OCI-LY3 (cell line): ENCODE measurements around the gene TENM4.
"Not testable (repeated sequence)": the region's sequence is repeated elsewhere in the genome, so short reads cannot be mapped to it uniquely, and the experiment has no call there.

ENCODE experiments used
- H2AFZ ChIP-seq: fragments of 200-600, 300-600 bp; shearing (Covaris generic); 2 replicates; pipeline ENCODE4 v1.6.0; 2014; ENCODE audit warnings: antibody characterized with exemption, low read depth, low read length
- H3K27ac ChIP-seq: fragments of 200-600, 300-600 bp; sonication (generic); 2 replicates; pipeline ENCODE4 v1.5.1; 2014; ENCODE audit warnings: mild to moderate bottlenecking, low read length, moderate library complexity, mixed read lengths
- H3K27me3 ChIP-seq: fragments of 200-600, 300-600 bp; sonication (generic); 2 replicates; pipeline ENCODE4 v1.6.1; 2014; ENCODE audit warnings: low read depth, low read length, mixed read lengths
- H3K36me3 ChIP-seq: fragments of 200-600, 300-600 bp; sonication (generic); replicated peaks from 2 replicates; pipeline ENCODE3; 2014; ENCODE audit warnings: low read depth, low read length, mixed read lengths
- H3K4me1 ChIP-seq: fragments of 300-600, 200-600 bp; sonication (generic); 2 replicates; pipeline ENCODE4 v1.6.1; 2014; ENCODE audit warnings: low read length, mixed read lengths
- H3K4me2 ChIP-seq: fragments of 200-600, 300-600 bp; sonication (generic); 2 replicates; pipeline ENCODE4 v1.6.1; 2014; ENCODE audit warnings: low read length, mixed read lengths
- H3K4me3 ChIP-seq: fragments of 300-600, 200-600 bp; sonication (generic); 2 replicates; pipeline ENCODE4 v1.5.1; 2014; ENCODE audit warnings: antibody characterized with exemption, mild to moderate bottlenecking, low read length, moderate library complexity
- H3K79me2 ChIP-seq: fragments of 300-600, 200-600 bp; shearing (Covaris generic); 2 replicates; pipeline ENCODE4 v1.6.1; 2014; ENCODE audit warnings: mild to moderate bottlenecking, low read length, mixed read lengths
- H3K9ac ChIP-seq: fragments of 300-600, 200-600 bp; shearing (Covaris generic); 2 replicates; pipeline ENCODE4 v1.6.0; 2014; ENCODE audit warnings: mild to moderate bottlenecking, low read length, moderate library complexity
- H3K9me3 ChIP-seq: fragments of 200-600, 300-600 bp; shearing (Covaris generic); 2 replicates; pipeline ENCODE4 v1.6.1; 2014; ENCODE audit warnings: low read length, mixed read lengths; ENCODE audit not compliant: insufficient read depth
- H4K20me1 ChIP-seq: fragments of 200-600, 300-600 bp; sonication (generic); 2 replicates; pipeline ENCODE4 v1.6.1; 2016; ENCODE audit warnings: low read length, mixed read lengths; ENCODE audit not compliant: insufficient read depth
- EZH2phosphoT487 ChIP-seq: fragments of 200-600 bp; shearing (Covaris generic); IDR thresholded peaks from 2 replicates; pipeline ENCODE4 v1.6.1; 2018; ENCODE audit warnings: antibody characterized with exemption, mixed run types, low read depth
- TF ChIP-seq, protein P1 (sequence below): fragments of 200-600, 300-600 bp; sonication (generic); IDR thresholded peaks from 2 replicates; pipeline ENCODE4 v1.5.1; 2014; ENCODE audit warnings: antibody characterized with exemption, low read length, low read depth

TENM4 gene

DNA sequence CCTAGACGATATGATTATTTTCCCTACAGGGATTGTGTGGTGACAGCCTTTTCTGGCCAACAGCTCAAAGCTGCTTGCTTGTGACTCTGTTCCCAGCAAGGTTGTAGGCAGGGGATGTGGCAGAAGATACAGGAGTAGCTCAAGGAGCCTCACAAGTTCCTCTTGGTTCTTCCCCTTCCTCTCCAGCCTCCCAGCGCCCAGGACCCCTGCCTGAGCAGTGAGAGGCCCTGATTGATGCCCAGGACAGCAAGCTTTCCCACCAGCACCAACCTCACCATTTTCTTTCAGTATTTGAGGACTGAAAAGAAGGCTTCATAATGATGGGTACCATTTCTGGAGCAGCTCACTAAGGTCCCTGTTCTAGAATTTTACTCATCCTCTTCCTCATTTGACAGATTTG is 248.0 kb downstream of the TENM4 start:
- no peaks in the 10 kb centered on the region for H3K79me2 ChIP-seq
- H3K4me1 ChIP-seq, result peaks cover 11% of the 10 kb centered on the region
- no peaks in the 10 kb centered on the region for H4K20me1 ChIP-seq
- H3K4me3 ChIP-seq, result no peak overlapping the region
- no peak overlapping the region for H3K4me2 ChIP-seq
- no peak overlapping the region for H2AFZ ChIP-seq
- H3K36me3 ChIP-seq, result peaks cover 6% of the 10 kb centered on the region
- TF ChIP-seq EZH2phosphoT487, result no peak
- TF ChIP-seq, protein P1, sequence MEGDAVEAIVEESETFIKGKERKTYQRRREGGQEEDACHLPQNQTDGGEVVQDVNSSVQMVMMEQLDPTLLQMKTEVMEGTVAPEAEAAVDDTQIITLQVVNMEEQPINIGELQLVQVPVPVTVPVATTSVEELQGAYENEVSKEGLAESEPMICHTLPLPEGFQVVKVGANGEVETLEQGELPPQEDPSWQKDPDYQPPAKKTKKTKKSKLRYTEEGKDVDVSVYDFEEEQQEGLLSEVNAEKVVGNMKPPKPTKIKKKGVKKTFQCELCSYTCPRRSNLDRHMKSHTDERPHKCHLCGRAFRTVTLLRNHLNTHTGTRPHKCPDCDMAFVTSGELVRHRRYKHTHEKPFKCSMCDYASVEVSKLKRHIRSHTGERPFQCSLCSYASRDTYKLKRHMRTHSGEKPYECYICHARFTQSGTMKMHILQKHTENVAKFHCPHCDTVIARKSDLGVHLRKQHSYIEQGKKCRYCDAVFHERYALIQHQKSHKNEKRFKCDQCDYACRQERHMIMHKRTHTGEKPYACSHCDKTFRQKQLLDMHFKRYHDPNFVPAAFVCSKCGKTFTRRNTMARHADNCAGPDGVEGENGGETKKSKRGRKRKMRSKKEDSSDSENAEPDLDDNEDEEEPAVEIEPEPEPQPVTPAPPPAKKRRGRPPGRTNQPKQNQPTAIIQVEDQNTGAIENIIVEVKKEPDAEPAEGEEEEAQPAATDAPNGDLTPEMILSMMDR, result no peak
- H3K27ac ChIP-seq, result no peak overlapping the region
- H3K9me3 ChIP-seq, result no peaks in the 10 kb centered on the region
- no peak overlapping the region for H3K9ac ChIP-seq
- no peaks in the 10 kb centered on the region for H3K27me3 ChIP-seq

DNA sequence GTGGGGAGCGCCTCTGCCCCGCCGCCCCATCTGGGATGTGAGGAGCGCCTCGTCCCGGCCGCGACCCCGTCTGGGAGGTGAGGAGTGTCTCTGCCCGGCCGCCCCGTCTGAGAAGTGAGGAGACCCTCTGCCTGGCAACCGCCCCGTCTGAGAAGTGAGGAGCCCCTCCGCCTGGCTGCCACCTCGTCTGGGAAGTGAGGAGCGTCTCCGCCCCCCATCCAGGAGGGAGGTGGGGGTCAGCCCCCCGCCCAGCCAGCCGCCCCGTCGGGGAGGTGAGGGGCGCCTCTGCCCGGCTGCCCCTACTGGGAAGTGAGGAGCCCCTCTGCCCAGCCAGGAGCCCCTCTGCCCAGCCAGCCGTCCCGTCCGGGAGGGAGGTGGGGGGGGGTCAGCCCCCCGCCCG is 249.1 kb downstream of the TENM4 start:
- H4K20me1 ChIP-seq, H3K4me3 ChIP-seq, H3K79me2 ChIP-seq, H3K9ac ChIP-seq, H3K9me3 ChIP-seq, H3K4me2 ChIP-seq, H3K27ac ChIP-seq, H3K36me3 ChIP-seq, H3K27me3 ChIP-seq, H2AFZ ChIP-seq: not testable (repeated sequence)
- peaks cover 11% of the 10 kb centered on the region for H3K4me1 ChIP-seq

DNA sequence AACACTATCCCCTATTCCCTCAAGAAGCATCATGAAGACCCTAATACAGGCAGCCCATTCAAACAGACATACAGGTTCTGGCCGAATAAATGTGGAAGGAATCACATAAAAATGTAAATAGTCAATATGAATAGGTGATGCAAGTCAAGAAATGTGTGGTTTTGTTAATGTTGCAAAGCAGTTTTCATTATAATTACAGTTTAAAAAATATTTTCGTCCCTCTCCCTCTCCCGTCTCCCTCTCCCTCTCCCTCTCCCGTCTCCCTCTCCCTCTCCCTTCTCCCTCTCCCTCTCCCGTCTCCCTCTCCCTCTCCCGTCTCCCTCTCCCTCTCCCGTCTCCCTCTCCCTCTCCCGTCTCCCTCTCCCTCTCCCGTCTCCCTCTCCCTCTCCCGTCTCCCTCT is 250.3 kb downstream of the TENM4 start:
- H3K79me2 ChIP-seq, H3K36me3 ChIP-seq, H3K27me3 ChIP-seq, H2AFZ ChIP-seq, H4K20me1 ChIP-seq, H3K4me2 ChIP-seq, H3K4me3 ChIP-seq, H3K9me3 ChIP-seq, H3K27ac ChIP-seq, H3K9ac ChIP-seq: not testable (repeated sequence)
- H3K4me1 ChIP-seq, result peaks cover 11% of the 10 kb centered on the region

DNA sequence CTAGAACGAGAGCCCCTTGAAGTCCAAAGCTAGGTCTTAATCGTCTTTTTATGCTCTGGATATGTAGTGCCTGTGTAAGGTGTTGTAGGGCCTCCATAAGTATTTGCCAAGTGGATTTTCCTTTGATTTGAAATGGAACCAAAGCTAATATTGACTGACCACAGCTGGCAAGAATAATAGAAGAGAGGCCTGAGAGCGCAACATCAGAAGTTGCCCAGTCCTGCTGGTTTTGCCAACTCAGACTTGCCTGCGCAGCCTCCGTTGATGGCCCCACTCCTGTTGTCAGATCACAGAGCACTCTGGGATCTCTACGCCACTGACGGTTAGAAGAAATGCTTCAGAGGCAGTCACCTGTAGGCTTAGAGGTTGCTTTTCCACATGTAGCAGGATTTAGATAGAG is 251.2 kb downstream of the TENM4 start:
- no peak overlapping the region for H3K4me3 ChIP-seq
- H3K79me2 ChIP-seq, result no peaks in the 10 kb centered on the region
- no peaks in the 10 kb centered on the region for H4K20me1 ChIP-seq
- H3K9me3 ChIP-seq, result no peaks in the 10 kb centered on the region
- no peak overlapping the region for H3K4me2 ChIP-seq
- no peaks in the 10 kb centered on the region for H3K27me3 ChIP-seq
- no peak overlapping the region for H2AFZ ChIP-seq
- no peak for TF ChIP-seq EZH2phosphoT487
- TF ChIP-seq, protein P1, result no peak
- H3K36me3 ChIP-seq, result peaks cover 6% of the 10 kb centered on the region
- peaks cover 11% of the 10 kb centered on the region for H3K4me1 ChIP-seq
- no peak overlapping the region for H3K27ac ChIP-seq
- no peak overlapping the region for H3K9ac ChIP-seq

DNA sequence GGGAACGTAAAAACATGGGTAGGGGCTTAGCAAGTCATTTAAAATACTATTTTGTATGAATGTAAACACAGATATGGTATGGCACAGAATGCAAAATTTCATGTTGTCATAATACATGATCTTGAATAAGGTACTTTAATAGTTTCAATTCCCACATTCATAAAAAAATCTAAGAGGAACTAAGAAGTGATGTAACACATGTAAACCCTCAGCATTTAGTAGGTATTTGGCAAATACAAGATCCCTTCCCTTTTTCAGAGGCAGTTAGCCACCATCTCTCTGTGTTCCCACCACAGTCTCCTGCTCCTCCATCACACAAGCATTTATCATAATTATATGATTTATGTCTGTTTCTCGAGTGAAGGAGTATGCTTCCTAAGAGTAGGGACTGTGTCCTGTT is 251.8 kb downstream of the TENM4 start:
- Histone ChIP-seq H3K27ac (no peak overlapping the region), H3K9ac (no peak overlapping the region), H3K4me3 (no peak overlapping the region), H3K4me1 (peaks cover 11% of the 10 kb centered on the region), H3K9me3 (no peaks in the 10 kb centered on the region), H3K4me2 (peak overlapping the region; percentile 8), H3K36me3 (peaks cover 6% of the 10 kb centered on the region), H3K27me3 (no peaks in the 10 kb centered on the region), H2AFZ (no peak overlapping the region), H3K79me2 (no peaks in the 10 kb centered on the region), H4K20me1 (no peaks in the 10 kb centered on the region)
- TF ChIP-seq, protein P1, result no peak
- no peak for TF ChIP-seq EZH2phosphoT487
